Sigmoid colon (tissue), 7 donors: Measurements from ENCODE around the gene CALML6. TPM values are rescaled to one million over a fixed set of nuclear protein-coding genes. Genes with fewer than 3 reads are reported as not detected.

Source experiments
- DNase-seq: peaks from one replicate; pipeline ENCODE4 v3.0.0-alpha.2; 2019
- H3K27ac ChIP-seq, 4 donors: fragments of 200-600 bp; sonication (generic); one replicate each; pipeline ENCODE4 v1.5.1; 2016 to 2019; ENCODE audit warnings: mild to moderate bottlenecking in 1 of 4
- H3K27me3 ChIP-seq, 3 donors: fragments of 200-600 bp; sonication (generic); one replicate each; pipeline ENCODE4 v1.5.1; 2019; ENCODE audit warnings: mild to moderate bottlenecking in 1 of 3
- H3K36me3 ChIP-seq, 4 donors: fragments of 200-600 bp; sonication (generic); one replicate each; pipeline ENCODE4 v1.5.1; 2016 to 2019
- H3K4me1 ChIP-seq, 4 donors: fragments of 200-600 bp; sonication (generic); one replicate each; pipeline ENCODE4 v1.5.1; 2017 to 2019
- H3K4me3 ChIP-seq, 4 donors: fragments of 200-600 bp; sonication (generic); one replicate each; pipeline ENCODE4 v1.5.1; 2017 to 2019; ENCODE audit warnings: mild to moderate bottlenecking in 2 of 4, moderate library complexity in 1 of 4
- H3K9me3 ChIP-seq, 4 donors: fragments of 200-600 bp in 3 of 4; sonication (generic) in 3 of 4; one replicate each; pipeline versions ENCODE4 v1.5.1 to v1.6.1; 2013 to 2019
- EP300 ChIP-seq, 4 donors: sonication (generic); formaldehyde crosslinking; IDR thresholded peaks; one replicate each; pipeline ENCODE4 v1.6.1; 2017; ENCODE audit warnings: antibody characterized with exemption in 4 of 4
- POLR2A ChIP-seq, 2 donors: fragments of 450-650 bp; IDR thresholded peaks; one replicate each; pipeline ENCODE4 v1.6.1; 2016; ENCODE audit warnings: antibody characterized with exemption in 2 of 2, mild to moderate bottlenecking in 2 of 2, moderate library complexity in 2 of 2
- POLR2AphosphoS5 ChIP-seq, 4 donors: sonication (generic); formaldehyde crosslinking; IDR thresholded peaks; one replicate each; pipeline ENCODE4 v1.6.1; 2017; ENCODE audit warnings: antibody characterized with exemption in 4 of 4
- WGBS, 2 donors: extraction: QIAGEN DNeasy Blood & Tissue Kit; methylation state at CpG; one replicate each; pipeline ENCODE4 v1.1.7; 2013; 5-methylcytosine and 5-hydroxymethylcytosine counted together
- intact Hi-C: fragments of 100-400 bp; cut with DNase I; formaldehyde crosslinking; loops from one replicate; pipeline ENCODE4 v1.15.1; 2023
- polyA plus RNA-seq, 3 donors: library from polyadenylated mRNA; stranded (reverse); fragments of 200-250 nt; gene quantifications; one replicate each; pipeline ENCODE4 v1.2.3, GENCODE V29; 2013
- total RNA-seq, 4 donors: library from RNA; depleted of rRNA; stranded (reverse); fragments of >200 nt; gene quantifications; one replicate each; pipeline ENCODE4 v1.1.0, GENCODE V29; 2016
- TF ChIP-seq, protein P1 (sequence below), 4 experiments: fragments of 450-650 bp in 3 of 4; fragments of 200-600 bp in 1 of 4; IDR thresholded peaks; one replicate each; pipeline ENCODE4 v1.5.1; 2016 to 2019; ENCODE audit warnings: antibody characterized with exemption in 4 of 4, mild to moderate bottlenecking in 3 of 4, moderate library complexity in 2 of 4
- donor health status: healthy with polysubstance abuse.
- donor health status: Bipolar disorder and iron deficiency.
- donor health status: healthy.

CALML6 gene
- total and polyA plus RNA-seq, 7 donors: 0.36 TPM; not detected in 5

DNA sequence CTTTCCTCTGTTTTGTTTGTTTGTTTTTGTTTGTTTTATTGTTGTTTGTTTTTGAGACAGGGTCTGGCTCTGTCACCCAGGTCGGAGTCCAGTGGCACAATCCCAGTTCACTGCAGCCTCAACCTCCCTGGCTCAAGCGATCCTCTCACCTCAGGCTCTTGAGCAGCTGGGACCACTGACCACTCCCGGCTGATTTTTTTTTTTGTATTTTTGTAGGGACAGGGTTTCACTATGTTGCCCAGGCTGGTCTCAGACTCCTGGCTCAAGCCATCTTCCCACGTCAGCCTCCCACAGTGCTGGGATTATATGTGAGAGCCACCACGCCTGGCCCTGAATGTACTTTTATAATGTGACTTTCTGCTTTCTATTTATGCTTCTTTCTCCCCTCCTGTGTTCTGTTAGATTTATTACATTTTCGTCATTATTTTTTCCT lies 5.0 kb upstream of the CALML6 start:
- peaks cover 0 to 31% (median 22%) of the 10 kb centered on the region in 4 donors for H3K4me1 ChIP-seq
- H3K27ac ChIP-seq: peak overlapping the region in 3 of 4 donors; percentile 86 to 93 (median 91)
- H3K9me3 ChIP-seq: no peaks in the 10 kb centered on the region
- peak overlapping the region in 2 of 4 donors; percentile 79 to 86 for H3K4me3 ChIP-seq
- TF ChIP-seq POLR2AphosphoS5 (IDR thresholded peaks at IDR 0.05) (no peak), POLR2A (IDR thresholded peaks at IDR 0.05) (no peak), EP300 (IDR thresholded peaks at IDR 0.05) (no peak)
- TF ChIP-seq, protein P1, sequence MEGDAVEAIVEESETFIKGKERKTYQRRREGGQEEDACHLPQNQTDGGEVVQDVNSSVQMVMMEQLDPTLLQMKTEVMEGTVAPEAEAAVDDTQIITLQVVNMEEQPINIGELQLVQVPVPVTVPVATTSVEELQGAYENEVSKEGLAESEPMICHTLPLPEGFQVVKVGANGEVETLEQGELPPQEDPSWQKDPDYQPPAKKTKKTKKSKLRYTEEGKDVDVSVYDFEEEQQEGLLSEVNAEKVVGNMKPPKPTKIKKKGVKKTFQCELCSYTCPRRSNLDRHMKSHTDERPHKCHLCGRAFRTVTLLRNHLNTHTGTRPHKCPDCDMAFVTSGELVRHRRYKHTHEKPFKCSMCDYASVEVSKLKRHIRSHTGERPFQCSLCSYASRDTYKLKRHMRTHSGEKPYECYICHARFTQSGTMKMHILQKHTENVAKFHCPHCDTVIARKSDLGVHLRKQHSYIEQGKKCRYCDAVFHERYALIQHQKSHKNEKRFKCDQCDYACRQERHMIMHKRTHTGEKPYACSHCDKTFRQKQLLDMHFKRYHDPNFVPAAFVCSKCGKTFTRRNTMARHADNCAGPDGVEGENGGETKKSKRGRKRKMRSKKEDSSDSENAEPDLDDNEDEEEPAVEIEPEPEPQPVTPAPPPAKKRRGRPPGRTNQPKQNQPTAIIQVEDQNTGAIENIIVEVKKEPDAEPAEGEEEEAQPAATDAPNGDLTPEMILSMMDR (IDR thresholded peaks at IDR 0.05): no peak
- intact Hi-C loops: loop anchor here (10.0 kb wide), 1 partner anchor 505 kb away; the partner anchor contains the start of gene PEX10
- no peaks in the 10 kb centered on the region for H3K36me3 ChIP-seq
- no peaks in the 10 kb centered on the region for H3K27me3 ChIP-seq
- WGBS, 2 donors: 79 to 86% methylated on average over 6 of the region's 6 CpGs
- peak; percentile 61 for DNase-seq

DNA sequence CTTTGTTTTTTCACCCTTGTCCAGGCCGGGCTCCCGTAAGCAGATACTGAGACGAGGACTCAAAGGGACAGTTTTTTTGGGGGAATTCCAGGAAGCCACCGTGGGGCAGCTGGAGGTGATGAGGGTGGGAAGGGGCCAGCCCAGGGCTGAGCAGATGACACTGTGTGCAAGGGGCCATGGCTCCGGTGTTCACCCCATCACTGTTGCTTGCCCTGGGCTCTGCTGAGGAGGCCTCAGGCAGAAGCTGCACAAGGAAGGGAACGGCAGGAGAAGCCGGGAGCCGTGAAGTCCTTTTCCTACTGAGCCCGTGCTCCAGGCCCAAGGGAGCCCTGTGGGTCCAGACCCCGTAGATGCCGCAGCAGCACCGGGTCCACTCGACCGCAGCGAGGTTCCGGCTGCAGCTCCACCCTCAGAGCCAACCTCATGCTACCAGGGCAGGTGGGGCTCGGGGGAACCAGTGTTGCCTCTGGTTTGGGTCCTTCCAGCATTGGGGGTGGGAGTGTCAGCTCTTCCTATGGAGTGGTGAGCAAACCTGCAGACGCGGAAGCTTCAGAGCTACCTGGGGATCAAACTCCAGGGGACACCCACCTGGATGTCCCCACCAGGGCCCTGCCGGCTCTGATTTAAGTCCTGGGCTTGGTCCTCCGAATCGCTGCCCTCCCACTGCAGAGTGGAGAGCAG lies 4.3 kb upstream of the CALML6 start:
- no peaks in the 10 kb centered on the region for H3K27me3 ChIP-seq
- H3K27ac ChIP-seq: no peak overlapping the region
- intact Hi-C loops: loop anchor here (10.0 kb wide), 1 partner anchor 504 kb away; the partner anchor contains the start of gene PEX10
- 94 to 95% methylated on average over 22 of the region's 22 CpGs for WGBS, 2 donors
- H3K4me1 ChIP-seq: peaks cover 0 to 29% (median 22%) of the 10 kb centered on the region in 4 donors
- H3K36me3 ChIP-seq: no peaks in the 10 kb centered on the region
- DNase-seq: peak; percentile 64
- no peaks in the 10 kb centered on the region for H3K9me3 ChIP-seq
- TF ChIP-seq EP300 (IDR thresholded peaks at IDR 0.05) (no peak), POLR2A (IDR thresholded peaks at IDR 0.05) (no peak), POLR2AphosphoS5 (IDR thresholded peaks at IDR 0.05) (no peak)
- TF ChIP-seq, protein P1 (IDR thresholded peaks at IDR 0.05): no peak
- H3K4me3 ChIP-seq: no peak overlapping the region

DNA sequence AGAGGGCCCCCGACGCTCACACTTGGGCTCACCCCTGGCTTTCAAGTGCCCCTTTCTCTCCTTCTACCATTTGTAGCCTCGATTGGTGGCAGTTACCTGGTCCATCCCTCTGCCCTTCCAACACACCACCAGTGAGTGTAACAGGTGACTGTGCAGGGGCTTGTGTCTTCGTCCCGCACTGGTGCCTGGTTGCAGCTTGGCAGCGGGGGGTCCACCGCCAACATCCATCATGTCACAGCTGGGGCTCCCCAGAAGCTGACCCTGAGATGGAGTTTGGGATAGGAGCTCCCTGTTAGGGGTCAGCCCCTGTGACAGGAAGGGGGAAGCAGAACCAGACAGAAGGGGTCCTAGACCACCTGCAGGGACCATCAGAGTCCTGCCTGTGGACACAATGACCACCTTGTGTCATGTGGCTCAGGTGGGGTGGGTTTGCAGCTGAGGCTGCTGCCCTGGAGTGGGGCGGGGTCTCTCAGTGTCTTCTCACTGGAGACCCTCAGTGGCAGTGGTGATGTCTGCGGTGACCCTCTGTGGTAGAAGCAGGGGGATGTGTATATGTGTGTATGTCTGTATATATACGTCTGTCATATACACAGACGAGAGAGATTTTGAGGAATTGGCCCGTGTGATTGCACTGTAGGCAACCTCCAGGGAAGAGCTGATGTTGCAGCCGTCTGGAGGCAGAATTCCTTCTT lies 3.6 kb upstream of the CALML6 start:
- peaks cover 0 to 23% (median 21%) of the 10 kb centered on the region in 4 donors for H3K4me1 ChIP-seq
- no peak for TF ChIP-seq EP300 (IDR thresholded peaks at IDR 0.05)
- no peak for TF ChIP-seq POLR2AphosphoS5 (IDR thresholded peaks at IDR 0.05)
- TF ChIP-seq, protein P1 (IDR thresholded peaks at IDR 0.05): no peak
- no peak for TF ChIP-seq POLR2A (IDR thresholded peaks at IDR 0.05)
- H3K4me3 ChIP-seq: no peak overlapping the region
- no peaks in the 10 kb centered on the region for H3K27me3 ChIP-seq
- 87 to 89% methylated on average over 13 of the region's 13 CpGs for WGBS, 2 donors
- H3K9me3 ChIP-seq: no peaks in the 10 kb centered on the region
- H3K36me3 ChIP-seq: no peaks in the 10 kb centered on the region
- peak; percentile 59 for DNase-seq
- H3K27ac ChIP-seq: no peak overlapping the region
- intact Hi-C loops: loop anchor here (10.0 kb wide), 1 partner anchor 503 kb away; the partner anchor contains the start of gene PEX10

DNA sequence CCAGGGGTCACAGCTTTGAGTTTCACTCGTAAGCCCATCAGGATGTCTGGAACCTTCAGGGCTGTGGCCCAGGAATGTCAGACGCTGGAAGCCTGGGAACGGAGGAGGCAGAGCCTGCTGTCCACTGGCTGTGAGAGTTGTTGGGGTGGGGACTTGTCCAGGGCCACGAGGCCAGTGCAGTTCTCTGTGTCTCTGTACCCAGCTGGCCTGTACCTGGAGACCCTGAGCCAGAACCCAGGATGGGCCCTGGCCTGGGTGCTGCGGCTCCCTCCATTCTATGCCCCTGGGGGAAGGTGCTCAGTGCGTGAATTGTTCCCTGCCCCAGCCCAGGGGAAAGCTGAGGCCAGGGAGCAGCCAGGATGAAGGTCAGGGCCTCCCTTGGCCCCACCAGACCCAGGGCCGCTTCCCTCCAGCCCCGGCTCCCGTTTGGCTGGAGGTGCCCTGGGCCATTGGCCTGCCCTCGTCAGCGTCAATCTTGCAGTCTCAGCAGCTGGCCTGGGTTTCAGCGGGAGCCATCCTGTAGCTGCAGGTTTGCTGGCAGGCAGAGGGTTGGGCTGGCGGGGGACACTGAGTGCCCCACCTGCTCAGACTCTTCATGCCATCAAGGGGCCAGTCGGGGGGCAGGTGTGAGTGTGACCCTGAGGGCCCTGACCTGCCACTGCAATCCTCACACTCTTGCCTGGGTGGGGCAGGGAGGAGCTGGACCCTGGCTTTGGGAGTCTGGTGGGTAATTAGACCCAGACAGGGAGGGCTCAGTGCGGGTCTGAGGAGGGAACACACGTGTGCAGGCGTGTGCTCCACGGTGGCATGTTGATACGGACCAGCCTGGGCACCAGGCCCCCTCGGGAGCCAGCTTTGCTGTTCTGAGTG lies 724 bp upstream of the CALML6 start:
- TF ChIP-seq, protein P1 (IDR thresholded peaks at IDR 0.05): no peak
- no peak for TF ChIP-seq EP300 (IDR thresholded peaks at IDR 0.05)
- no peak for TF ChIP-seq POLR2AphosphoS5 (IDR thresholded peaks at IDR 0.05)
- TF ChIP-seq POLR2A (IDR thresholded peaks at IDR 0.05): no peak
- WGBS, 2 donors: 68 to 81% methylated on average over 20 of the region's 20 CpGs
- peak; percentile 53 for DNase-seq
- Histone ChIP-seq H3K4me1 (peaks cover 0 to 22% (median 19%) of the 10 kb centered on the region in 4 donors), H3K4me3 (no peak overlapping the region), H3K36me3 (no peaks in the 10 kb centered on the region), H3K9me3 (no peaks in the 10 kb centered on the region), H3K27ac (no peak overlapping the region), H3K27me3 (no peaks in the 10 kb centered on the region)
- intact Hi-C loops: loop anchor here (10.0 kb wide), 1 partner anchor 500 kb away; the partner anchor contains the start of gene PEX10
